HEK293 (cell line): ENCODE data around the gene TEAD1.

Experiments used
- CTCF ChIA-PET: fragments of 350-600 bp; formaldehyde crosslinking; extraction: SDS; loops from one replicate; lab custom pipeline; 2021; ENCODE audit warnings: antibody characterized with exemption; lab: Yijun Ruan, JAX
- POLR2A ChIA-PET: fragments of 300-600 bp; formaldehyde crosslinking; extraction: SDS; loops from one replicate; lab custom pipeline; 2020; ENCODE audit warnings: antibody characterized with exemption, inconsistent platforms; lab: Yijun Ruan, JAX
- H3K27ac ChIP-seq: fragments of 200-500 bp; sonication (Bioruptor generic); 2 replicates; pipeline ENCODE4 v1.5.1; 2014; ENCODE audit warnings: low read depth, low read length, control low read depth, inconsistent platforms; ENCODE audit errors: extremely low read depth
- H3K36me3 ChIP-seq, 2 experiments: fragments of 200-500 bp in 1 of 2; sonication (Bioruptor generic) in 1 of 2; 1 replicate in 1 of 2; 2 replicates in 1 of 2; pipeline ENCODE4 v1.5.1; 2014 to 2017; ENCODE audit warnings: inconsistent platforms in 2 of 2, low read length in 2 of 2; ENCODE audit not compliant: control insufficient read depth in 2 of 2, insufficient read depth in 1 of 2
- H3K4me1 ChIP-seq: fragments of 200-500 bp; sonication (Bioruptor generic); 2 replicates; pipeline ENCODE4 v1.5.1; 2014; ENCODE audit warnings: mild to moderate bottlenecking, low read length, inconsistent platforms; ENCODE audit not compliant: control insufficient read depth, insufficient read depth
- H3K4me3 ChIP-seq: 2 replicates; pipeline ENCODE4 v1.5.1; 2011; ENCODE audit warnings: low read depth, mild to moderate bottlenecking, control low read depth, low read length, moderate library complexity
- H3K9me3 ChIP-seq: fragments of 200-500 bp; sonication (Bioruptor generic); 2 replicates; pipeline ENCODE4 v1.5.1; 2014; ENCODE audit warnings: low read depth, low read length, inconsistent platforms; ENCODE audit not compliant: control insufficient read depth, insufficient read depth
- GLIS1 ChIP-seq: fragments of 450-650 bp; formaldehyde crosslinking; IDR thresholded peaks from 2 replicates; pipeline ENCODE4 v1.5.1; 2016; ENCODE audit warnings: missing biosample characterization, missing genetic modification characterization
- KLF10 ChIP-seq: fragments of 450-650 bp; IDR thresholded peaks from 2 replicates; pipeline ENCODE4 v1.5.1; 2018; ENCODE audit warnings: missing biosample characterization, mild to moderate bottlenecking, missing genetic modification characterization
- MEIS1 ChIP-seq: sonication (generic); formaldehyde crosslinking; IDR thresholded peaks from 2 replicates; pipeline ENCODE4 v1.8.1; 2022; ENCODE audit warnings: missing genetic modification reagents, mild to moderate bottlenecking, borderline replicate concordance
- MYNN ChIP-seq: fragments of 450-650 bp; formaldehyde crosslinking; IDR thresholded peaks from 2 replicates; pipeline ENCODE4 v1.5.1; 2016; ENCODE audit warnings: missing biosample characterization, missing genetic modification characterization, borderline replicate concordance
- MZF1 ChIP-seq: fragments of 450-650 bp; formaldehyde crosslinking; IDR thresholded peaks from 2 replicates; pipeline ENCODE4 v1.5.1; 2017; ENCODE audit warnings: missing biosample characterization, missing genetic modification characterization, borderline replicate concordance
- OSR2 ChIP-seq: fragments of 450-650 bp; formaldehyde crosslinking; IDR thresholded peaks from 2 replicates; pipeline ENCODE4 v1.5.1; 2016; ENCODE audit warnings: missing biosample characterization, missing genetic modification characterization
- SP3 ChIP-seq: fragments of 450-650 bp; formaldehyde crosslinking; IDR thresholded peaks from 2 replicates; pipeline ENCODE4 v1.5.1; 2016; ENCODE audit warnings: missing biosample characterization, missing genetic modification characterization
- TRIM28 ChIP-seq: IDR thresholded peaks from 2 replicates; pipeline ENCODE4 v1.6.1; 2011; ENCODE audit warnings: low read length, control low read depth, borderline replicate concordance
- WT1 ChIP-seq: fragments of 450-650 bp; formaldehyde crosslinking; IDR thresholded peaks from 2 replicates; pipeline ENCODE4 v1.5.1; 2016; ENCODE audit warnings: missing biosample characterization, missing genetic modification characterization
- ZBTB17 ChIP-seq: fragments of 450-650 bp; formaldehyde crosslinking; IDR thresholded peaks from 2 replicates; pipeline ENCODE4 v1.5.1; 2016; ENCODE audit warnings: missing biosample characterization, missing genetic modification characterization
- ZEB2 ChIP-seq: fragments of 450-650 bp; formaldehyde crosslinking; IDR thresholded peaks from 2 replicates; pipeline ENCODE4 v1.5.1; 2016; ENCODE audit warnings: missing biosample characterization, missing genetic modification characterization
- ZFHX2 ChIP-seq: fragments of 450-650 bp; formaldehyde crosslinking; conservative IDR thresholded peaks from 2 replicates; pipeline ENCODE4 v1.5.1; 2016; ENCODE audit warnings: missing biosample characterization, missing genetic modification characterization
- ZFP3 ChIP-seq: fragments of 450-650 bp; formaldehyde crosslinking; IDR thresholded peaks from 2 replicates; pipeline ENCODE4 v1.5.1; 2016; ENCODE audit warnings: low read depth, missing biosample characterization, missing genetic modification characterization
- ZFP37 ChIP-seq: fragments of 450-650 bp; formaldehyde crosslinking; IDR thresholded peaks from 2 replicates; pipeline ENCODE4 v1.5.1; 2016; ENCODE audit warnings: missing biosample characterization, missing genetic modification characterization
- ZNF221 ChIP-seq: fragments of 450-650 bp; formaldehyde crosslinking; IDR thresholded peaks from 2 replicates; pipeline ENCODE4 v1.5.1; 2017; ENCODE audit warnings: missing biosample characterization, missing genetic modification characterization, borderline replicate concordance
- ZNF302 ChIP-seq: fragments of 450-650 bp; formaldehyde crosslinking; IDR thresholded peaks from 2 replicates; pipeline ENCODE4 v1.5.1; 2016; ENCODE audit warnings: missing biosample characterization, missing genetic modification characterization, low read depth
- ZNF366 ChIP-seq: fragments of 450-650 bp; formaldehyde crosslinking; conservative IDR thresholded peaks from 2 replicates; pipeline ENCODE4 v1.5.1; 2016; ENCODE audit warnings: missing biosample characterization, missing genetic modification characterization
- ZNF416 ChIP-seq: fragments of 450-650 bp; formaldehyde crosslinking; IDR thresholded peaks from 2 replicates; pipeline ENCODE4 v1.5.1; 2016; ENCODE audit warnings: missing biosample characterization, missing genetic modification characterization
- ZNF677 ChIP-seq: fragments of 450-650 bp; IDR thresholded peaks from 2 replicates; pipeline ENCODE4 v1.5.0; 2018; ENCODE audit warnings: missing biosample characterization, mild to moderate bottlenecking, missing genetic modification characterization, moderate library complexity
- ZSCAN30 ChIP-seq: fragments of 450-650 bp; IDR thresholded peaks from 2 replicates; pipeline ENCODE4 v1.5.1; 2018; ENCODE audit warnings: missing biosample characterization, mild to moderate bottlenecking, missing genetic modification characterization, moderate library complexity
- ZXDB ChIP-seq: fragments of 450-650 bp; formaldehyde crosslinking; IDR thresholded peaks from 2 replicates; pipeline ENCODE4 v1.5.1; 2016; ENCODE audit warnings: missing biosample characterization, missing genetic modification characterization
- TF ChIP-seq, protein P1 (sequence below): fragments of 450-650 bp; formaldehyde crosslinking; IDR thresholded peaks from 2 replicates; pipeline ENCODE4 v1.5.1; 2017; ENCODE audit warnings: missing biosample characterization, missing genetic modification characterization
- TF ChIP-seq, protein P2 (sequence below): fragments of 450-650 bp; formaldehyde crosslinking; IDR thresholded peaks from 2 replicates; pipeline ENCODE4 v1.5.1; 2016; ENCODE audit warnings: missing biosample characterization, missing genetic modification characterization
- TF ChIP-seq, protein P3 (sequence below): fragments of 450-650 bp; formaldehyde crosslinking; IDR thresholded peaks from 2 replicates; pipeline ENCODE4 v1.5.1; 2016; ENCODE audit warnings: missing biosample characterization, missing genetic modification characterization

The TEAD1 gene

DNA sequence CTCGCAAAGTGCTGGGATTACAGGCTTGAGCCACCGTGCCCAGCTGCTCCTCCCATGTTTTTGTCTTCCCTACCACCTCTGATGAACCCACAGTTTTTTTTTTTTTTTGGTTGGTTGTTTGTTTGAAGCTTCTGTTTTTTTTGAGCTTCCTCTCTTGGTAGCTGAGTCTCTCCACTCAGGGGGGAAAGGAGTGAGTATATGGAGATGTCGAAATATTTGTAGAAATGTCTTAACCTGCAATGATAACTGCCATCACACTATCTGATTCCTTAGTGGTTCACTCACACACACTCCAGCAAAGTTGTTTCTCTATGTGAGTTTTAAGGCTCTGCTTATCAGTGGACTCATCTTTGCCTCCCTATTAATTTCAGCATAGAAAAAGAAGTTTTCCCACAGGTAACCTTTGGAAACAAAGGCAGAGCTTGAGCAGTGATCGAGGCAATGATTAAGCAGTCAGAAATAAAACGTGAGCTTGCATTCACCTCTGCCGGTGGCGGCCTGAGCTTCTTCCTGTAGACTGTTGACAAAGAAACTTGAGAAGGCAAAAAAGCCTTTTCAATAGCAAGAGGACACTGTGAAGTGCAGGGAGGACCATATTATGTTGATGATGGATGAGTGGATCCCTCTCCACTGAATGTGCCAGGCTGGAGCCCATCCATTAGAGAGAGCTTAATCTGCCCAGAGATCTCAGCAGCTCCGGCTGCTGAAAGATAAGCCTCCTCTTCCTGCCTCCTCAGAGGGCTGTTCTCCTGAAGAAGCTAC lies 305.9 kb downstream of the TEAD1 start:
- H3K9me3 ChIP-seq = no peaks in the 10 kb centered on the region
- TF ChIP-seq GLIS1 (tag by site-specific recombination) (peak; percentile 40; the same call in 1 of the 2 replicates), ZXDB (tag by site-specific recombination) (0 out of 2 replicates have a peak, but pooled peaks have one; percentile 20), ZNF221 (tag by site-specific recombination) (no peak), ZNF366 (tag by site-specific recombination) (no peak), ZNF677 (tag by site-specific recombination) (no peak), TRIM28 (peak; percentile 89), WT1 (tag by site-specific recombination) (peak; percentile 86), OSR2 (tag by site-specific recombination) (peak; percentile 62; the same call in 1 of the 2 replicates), ZBTB17 (tag by site-specific recombination) (no peak), ZEB2 (tag by site-specific recombination) (no peak), ZSCAN30 (tag by site-specific recombination) (no peak), MYNN (tag by site-specific recombination) (no peak), MZF1 (tag by site-specific recombination) (peak; percentile 98), MEIS1 (CRISPR knock-in tag) (no peak), ZNF416 (tag by site-specific recombination) (no peak)
- TF ChIP-seq, protein P1, sequence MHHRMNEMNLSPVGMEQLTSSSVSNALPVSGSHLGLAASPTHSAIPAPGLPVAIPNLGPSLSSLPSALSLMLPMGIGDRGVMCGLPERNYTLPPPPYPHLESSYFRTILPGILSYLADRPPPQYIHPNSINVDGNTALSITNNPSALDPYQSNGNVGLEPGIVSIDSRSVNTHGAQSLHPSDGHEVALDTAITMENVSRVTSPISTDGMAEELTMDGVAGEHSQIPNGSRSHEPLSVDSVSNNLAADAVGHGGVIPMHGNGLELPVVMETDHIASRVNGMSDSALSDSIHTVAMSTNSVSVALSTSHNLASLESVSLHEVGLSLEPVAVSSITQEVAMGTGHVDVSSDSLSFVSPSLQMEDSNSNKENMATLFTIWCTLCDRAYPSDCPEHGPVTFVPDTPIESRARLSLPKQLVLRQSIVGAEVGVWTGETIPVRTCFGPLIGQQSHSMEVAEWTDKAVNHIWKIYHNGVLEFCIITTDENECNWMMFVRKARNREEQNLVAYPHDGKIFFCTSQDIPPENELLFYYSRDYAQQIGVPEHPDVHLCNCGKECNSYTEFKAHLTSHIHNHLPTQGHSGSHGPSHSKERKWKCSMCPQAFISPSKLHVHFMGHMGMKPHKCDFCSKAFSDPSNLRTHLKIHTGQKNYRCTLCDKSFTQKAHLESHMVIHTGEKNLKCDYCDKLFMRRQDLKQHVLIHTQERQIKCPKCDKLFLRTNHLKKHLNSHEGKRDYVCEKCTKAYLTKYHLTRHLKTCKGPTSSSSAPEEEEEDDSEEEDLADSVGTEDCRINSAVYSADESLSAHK (tag by site-specific recombination) = peak; percentile 95
- TF ChIP-seq, protein P2, sequence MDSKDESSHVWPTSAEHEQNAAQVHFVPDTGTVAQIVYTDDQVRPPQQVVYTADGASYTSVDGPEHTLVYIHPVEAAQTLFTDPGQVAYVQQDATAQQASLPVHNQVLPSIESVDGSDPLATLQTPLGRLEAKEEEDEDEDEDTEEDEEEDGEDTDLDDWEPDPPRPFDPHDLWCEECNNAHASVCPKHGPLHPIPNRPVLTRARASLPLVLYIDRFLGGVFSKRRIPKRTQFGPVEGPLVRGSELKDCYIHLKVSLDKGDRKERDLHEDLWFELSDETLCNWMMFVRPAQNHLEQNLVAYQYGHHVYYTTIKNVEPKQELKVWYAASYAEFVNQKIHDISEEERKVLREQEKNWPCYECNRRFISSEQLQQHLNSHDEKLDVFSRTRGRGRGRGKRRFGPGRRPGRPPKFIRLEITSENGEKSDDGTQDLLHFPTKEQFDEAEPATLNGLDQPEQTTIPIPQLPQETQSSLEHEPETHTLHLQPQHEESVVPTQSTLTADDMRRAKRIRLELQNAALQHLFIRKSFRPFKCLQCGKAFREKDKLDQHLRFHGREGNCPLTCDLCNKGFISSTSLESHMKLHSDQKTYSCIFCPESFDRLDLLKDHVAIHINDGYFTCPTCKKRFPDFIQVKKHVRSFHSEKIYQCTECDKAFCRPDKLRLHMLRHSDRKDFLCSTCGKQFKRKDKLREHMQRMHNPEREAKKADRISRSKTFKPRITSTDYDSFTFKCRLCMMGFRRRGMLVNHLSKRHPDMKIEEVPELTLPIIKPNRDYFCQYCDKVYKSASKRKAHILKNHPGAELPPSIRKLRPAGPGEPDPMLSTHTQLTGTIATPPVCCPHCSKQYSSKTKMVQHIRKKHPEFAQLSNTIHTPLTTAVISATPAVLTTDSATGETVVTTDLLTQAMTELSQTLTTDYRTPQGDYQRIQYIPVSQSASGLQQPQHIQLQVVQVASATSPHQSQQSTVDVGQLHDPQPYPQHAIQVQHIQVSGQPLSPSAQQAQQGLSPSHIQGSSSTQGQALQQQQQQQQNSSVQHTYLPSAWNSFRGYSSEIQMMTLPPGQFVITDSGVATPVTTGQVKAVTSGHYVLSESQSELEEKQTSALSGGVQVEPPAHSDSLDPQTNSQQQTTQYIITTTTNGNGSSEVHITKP (tag by site-specific recombination) = no peak
- no peaks in the 10 kb centered on the region for H3K36me3 ChIP-seq
- H3K4me3 ChIP-seq = no peak overlapping the region
- H3K4me1 ChIP-seq = no peaks in the 10 kb centered on the region
- POLR2A ChIA-PET = no interaction called here
- CTCF ChIA-PET = interaction anchor here (0.6 to 3.2 kb wide), 5 partner anchors 16 to 204 kb away, joined by 3 to 15 read pairs (median 3); no protein-coding TSS in a partner anchor
- H3K27ac ChIP-seq = no peak overlapping the region

DNA sequence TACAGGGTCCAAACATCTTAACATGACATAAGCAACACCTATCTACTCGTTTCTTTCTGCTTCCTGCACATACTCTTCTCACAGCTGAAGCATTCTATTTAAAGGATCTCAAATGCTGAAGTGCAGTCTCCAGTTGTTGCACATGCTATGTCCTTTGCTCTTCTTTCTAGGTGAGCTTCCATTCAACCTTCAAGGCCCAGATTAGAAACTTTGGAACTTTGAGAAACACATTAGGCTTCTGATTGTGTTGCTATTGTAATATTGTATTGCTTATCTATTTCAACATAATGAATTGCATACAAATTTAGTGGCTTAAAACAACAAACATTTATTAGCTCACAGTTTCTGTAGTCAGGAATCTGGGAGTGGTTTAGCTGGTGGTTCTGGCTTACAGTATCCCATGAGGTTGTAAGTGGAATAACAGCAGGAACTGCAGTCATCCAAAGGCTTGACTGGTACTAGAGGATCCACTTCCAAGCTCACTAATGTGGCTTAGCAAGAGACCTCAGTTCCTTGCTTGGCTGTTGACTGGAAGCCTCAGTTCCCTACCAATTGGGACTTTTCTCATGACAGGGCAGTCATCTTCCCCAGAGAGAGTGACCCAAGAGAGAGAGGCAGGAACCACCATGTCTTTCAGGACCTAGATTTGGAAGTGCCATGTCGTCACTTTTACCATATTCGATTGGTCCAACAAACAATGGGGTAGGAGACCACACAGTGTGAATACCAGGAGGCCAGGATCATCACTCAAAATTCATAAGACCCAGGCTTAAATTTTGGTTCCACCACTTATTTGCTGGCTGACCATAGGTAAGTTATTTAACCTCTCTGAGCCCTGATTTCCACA lies 307.7 kb downstream of the TEAD1 start:
- POLR2A ChIA-PET = interaction anchor here (0.5 kb wide), 1 partner anchor 1141 kb away, joined by 3 read pairs; no protein-coding TSS in a partner anchor
- CTCF ChIA-PET = interaction anchor here (0.6 to 3.2 kb wide), 5 partner anchors 15 to 140 kb away, joined by 3 to 15 read pairs (median 3); no protein-coding TSS in a partner anchor
- H3K9me3 ChIP-seq = no peaks in the 10 kb centered on the region
- H3K36me3 ChIP-seq = no peaks in the 10 kb centered on the region
- no peak overlapping the region for H3K4me3 ChIP-seq
- H3K27ac ChIP-seq = no peak overlapping the region
- H3K4me1 ChIP-seq = no peaks in the 10 kb centered on the region
- TF ChIP-seq ZFP37 (tag by site-specific recombination) = no peak
- no peak for TF ChIP-seq KLF10
- TF ChIP-seq ZFHX2 = no peak
- no peak for TF ChIP-seq ZNF302
- TF ChIP-seq, protein P3, sequence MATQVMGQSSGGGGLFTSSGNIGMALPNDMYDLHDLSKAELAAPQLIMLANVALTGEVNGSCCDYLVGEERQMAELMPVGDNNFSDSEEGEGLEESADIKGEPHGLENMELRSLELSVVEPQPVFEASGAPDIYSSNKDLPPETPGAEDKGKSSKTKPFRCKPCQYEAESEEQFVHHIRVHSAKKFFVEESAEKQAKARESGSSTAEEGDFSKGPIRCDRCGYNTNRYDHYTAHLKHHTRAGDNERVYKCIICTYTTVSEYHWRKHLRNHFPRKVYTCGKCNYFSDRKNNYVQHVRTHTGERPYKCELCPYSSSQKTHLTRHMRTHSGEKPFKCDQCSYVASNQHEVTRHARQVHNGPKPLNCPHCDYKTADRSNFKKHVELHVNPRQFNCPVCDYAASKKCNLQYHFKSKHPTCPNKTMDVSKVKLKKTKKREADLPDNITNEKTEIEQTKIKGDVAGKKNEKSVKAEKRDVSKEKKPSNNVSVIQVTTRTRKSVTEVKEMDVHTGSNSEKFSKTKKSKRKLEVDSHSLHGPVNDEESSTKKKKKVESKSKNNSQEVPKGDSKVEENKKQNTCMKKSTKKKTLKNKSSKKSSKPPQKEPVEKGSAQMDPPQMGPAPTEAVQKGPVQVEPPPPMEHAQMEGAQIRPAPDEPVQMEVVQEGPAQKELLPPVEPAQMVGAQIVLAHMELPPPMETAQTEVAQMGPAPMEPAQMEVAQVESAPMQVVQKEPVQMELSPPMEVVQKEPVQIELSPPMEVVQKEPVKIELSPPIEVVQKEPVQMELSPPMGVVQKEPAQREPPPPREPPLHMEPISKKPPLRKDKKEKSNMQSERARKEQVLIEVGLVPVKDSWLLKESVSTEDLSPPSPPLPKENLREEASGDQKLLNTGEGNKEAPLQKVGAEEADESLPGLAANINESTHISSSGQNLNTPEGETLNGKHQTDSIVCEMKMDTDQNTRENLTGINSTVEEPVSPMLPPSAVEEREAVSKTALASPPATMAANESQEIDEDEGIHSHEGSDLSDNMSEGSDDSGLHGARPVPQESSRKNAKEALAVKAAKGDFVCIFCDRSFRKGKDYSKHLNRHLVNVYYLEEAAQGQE (tag by site-specific recombination) = no peak
- no peak for TF ChIP-seq SP3 (tag by site-specific recombination)
- TF ChIP-seq ZFP3 (tag by site-specific recombination) = no peak
